Activated naive CD4-positive, alpha-beta T cell treated with Interleukin-2 at 50 U/mL for 16 hours (primary cell): Measurements from ENCODE around the gene PRKN.
"Not testable (repeated sequence)": the region's sequence is repeated elsewhere in the genome, so short reads cannot be mapped to it uniquely, and the experiment has no call there.

Source experiments
- DNase-seq: peaks from one replicate; pipeline ENCODE4 v3.0.0-alpha.2; 2020

The PRKN gene

GRCh38 chr6:161507375-161507774 lies 1220.2 kb downstream of the PRKN start:
- no peak for DNase-seq

- DNase-seq = no peak
These were observed 1224.0 kb downstream of the PRKN start for GRCh38 chr6:161503570-161503969.

GRCh38 chr6:161498881-161499280 lies 1228.7 kb downstream of the PRKN start:
- DNase-seq = no peak

GRCh38 chr6:161498359-161498758 lies 1229.2 kb downstream of the PRKN start:
- DNase-seq = no peak

- DNase-seq = no peak
These were observed 1230.6 kb downstream of the PRKN start for GRCh38 chr6:161496941-161497340.

- DNase-seq = not testable (repeated sequence)
These were observed 1231.3 kb downstream of the PRKN start for GRCh38 chr6:161496271-161496670.

- no peak for DNase-seq
These were observed 1233.0 kb downstream of the PRKN start for GRCh38 chr6:161494566-161494965.

GRCh38 chr6:161493576-161494118 lies 1233.9 kb downstream of the PRKN start:
- no peak for DNase-seq

- no peak for DNase-seq
These were observed 1237.8 kb downstream of the PRKN start for GRCh38 chr6:161489626-161490306.

- DNase-seq = no peak
These were observed 1239.9 kb downstream of the PRKN start for GRCh38 chr6:161487694-161488093.

GRCh38 chr6:161487217-161487531 lies 1240.4 kb downstream of the PRKN start:
- no peak for DNase-seq

GRCh38 chr6:161486361-161487216 lies 1241.0 kb downstream of the PRKN start:
- DNase-seq = no peak

- DNase-seq = no peak
These were observed 1245.1 kb downstream of the PRKN start for GRCh38 chr6:161482517-161482858.

GRCh38 chr6:161481786-161482516 lies 1245.6 kb downstream of the PRKN start:
- no peak for DNase-seq

- DNase-seq = no peak
These were observed 1247.0 kb downstream of the PRKN start for GRCh38 chr6:161480421-161481155.

GRCh38 chr6:161479376-161479775 lies 1248.2 kb downstream of the PRKN start:
- DNase-seq = no peak

- DNase-seq = no peak
These were observed 1249.6 kb downstream of the PRKN start for GRCh38 chr6:161477876-161478425.

GRCh38 chr6:161476711-161477110 lies 1250.9 kb downstream of the PRKN start:
- DNase-seq = no peak

GRCh38 chr6:161465403-161465802 lies 1262.2 kb downstream of the PRKN start:
- DNase-seq = no peak

- no peak for DNase-seq
These were observed 1264.5 kb downstream of the PRKN start for GRCh38 chr6:161463071-161463470.

- no peak for DNase-seq
These were observed 1265.4 kb downstream of the PRKN start for GRCh38 chr6:161462148-161462547.

GRCh38 chr6:161459008-161459615 lies 1268.5 kb downstream of the PRKN start:
- DNase-seq = no peak
